Endothelial cell of umbilical vein (primary cell): ENCODE measurements around the gene TMEM161A. TPM values are rescaled to one million over a fixed set of nuclear protein-coding genes. Genes with fewer than 3 reads are reported as not detected.

Experiments used
- BruUV-seq: library from RNA; stranded (reverse); fragments of 400-500 nt; replicated peaks from 2 replicates; lab custom pipeline; 2021; lab: Mats Ljungman, UMichigan
- CTCF ChIA-PET: fragments of 300-600, 350-600 bp; sonication (Branson Sonifier 250); formaldehyde crosslinking; loops from one replicate; lab custom pipeline; 2021; ENCODE audit warnings: antibody characterized with exemption, inconsistent platforms; lab: Charles Lee
- POLR2A ChIA-PET: fragments of 300-600, 350-600 bp; sonication (Branson Sonifier 250); formaldehyde crosslinking; loops from one replicate; lab custom pipeline; 2021; ENCODE audit warnings: antibody characterized with exemption, inconsistent platforms; lab: Charles Lee
- DNase-seq: peaks from one replicate; pipeline ENCODE4 v3.0.0-alpha.2; 2011; ENCODE audit warnings: low read depth, low spot score
- FAIRE-seq: peaks from 2 replicates; lab custom pipeline; 2011; peaks lifted over from hg19 to GRCh38; lab: Jason Lieb, UNC
- H2AFZ ChIP-seq: 2 replicates; pipeline ENCODE4 v1.6.0; 2012; ENCODE audit warnings: low read depth, low read length, control low read depth, inconsistent platforms
- H3K27ac ChIP-seq: 2 replicates; pipeline ENCODE4 v1.5.1; 2011; ENCODE audit warnings: low read depth, mild to moderate bottlenecking, control low read depth, low read length, moderate library complexity; ENCODE audit not compliant: insufficient read depth
- H3K27me3 ChIP-seq, 2 experiments: 2 replicates each; pipeline versions ENCODE4 v1.6.0 to v1.6.1; 2011; ENCODE audit warnings: low read length in 2 of 2, mixed read lengths in 1 of 2; ENCODE audit not compliant: control insufficient read depth in 2 of 2, insufficient read depth in 2 of 2
- H3K36me3 ChIP-seq, 2 experiments: 2 replicates in 1 of 2; 3 replicates in 1 of 2; pipeline ENCODE4 v1.5.1; 2011; ENCODE audit warnings: low read length in 2 of 2, mild to moderate bottlenecking in 1 of 2, moderate library complexity in 1 of 2; ENCODE audit not compliant: control insufficient read depth in 2 of 2, insufficient read depth in 2 of 2; ENCODE audit errors: extremely low read depth in 1 of 2
- H3K4me1 ChIP-seq: 3 replicates; pipeline ENCODE4 v1.5.1; 2011; ENCODE audit warnings: mild to moderate bottlenecking, low read length; ENCODE audit not compliant: control insufficient read depth, insufficient read depth; ENCODE audit errors: extremely low read depth
- H3K4me2 ChIP-seq: 2 replicates; pipeline ENCODE4 v1.6.1; 2011; ENCODE audit warnings: low read length, control low read depth, mixed read lengths; ENCODE audit not compliant: insufficient read depth
- H3K4me3 ChIP-seq, 3 experiments: fragments of 200-600 bp in 1 of 3; sonication (generic), shearing (Covaris generic) in 1 of 3; replicated peaks in 1 of 3; 2 replicates each; pipeline ENCODE4 v1.5.1; 2011 to 2016; ENCODE audit warnings: control low read depth in 3 of 3, low read length in 3 of 3, mild to moderate bottlenecking in 2 of 3, inconsistent platforms in 1 of 3, low read depth in 1 of 3, moderate library complexity in 1 of 3; ENCODE audit not compliant: insufficient read depth in 1 of 3
- H3K79me2 ChIP-seq: 2 replicates; pipeline ENCODE4 v1.6.0; 2012; ENCODE audit warnings: low read length, inconsistent platforms; ENCODE audit not compliant: control insufficient read depth, insufficient read depth
- H3K9ac ChIP-seq: replicated peaks from 2 replicates; pipeline ENCODE3; 2011; ENCODE audit warnings: low read length, control low read depth; ENCODE audit not compliant: insufficient read depth; ENCODE audit errors: extremely low read depth
- H3K9me1 ChIP-seq: replicated peaks from 3 replicates; pipeline ENCODE4 v1.6.0; 2011; ENCODE audit warnings: mild to moderate bottlenecking, low read length; ENCODE audit not compliant: control insufficient read depth, insufficient read depth; ENCODE audit errors: extremely low read depth
- H3K9me3 ChIP-seq: replicated peaks from 2 replicates; pipeline ENCODE4 v1.5.1; 2012; ENCODE audit warnings: low read length, inconsistent platforms; ENCODE audit not compliant: control insufficient read depth, insufficient read depth
- H4K20me1 ChIP-seq: replicated peaks from 2 replicates; pipeline ENCODE3; 2011; ENCODE audit warnings: mild to moderate bottlenecking, low read length; ENCODE audit not compliant: control insufficient read depth, insufficient read depth; ENCODE audit errors: extremely low read depth
- EZH2 ChIP-seq: IDR thresholded peaks from 2 replicates; pipeline ENCODE4 v1.6.1; 2012; ENCODE audit warnings: borderline replicate concordance, low read depth, mild to moderate bottlenecking, moderate library complexity, low read length, inconsistent platforms; ENCODE audit not compliant: severe bottlenecking
- FOS ChIP-seq: IDR thresholded peaks from 2 replicates; pipeline ENCODE4 v1.6.1; 2011; ENCODE audit warnings: mild to moderate bottlenecking, low read length, moderate library complexity, borderline replicate concordance; ENCODE audit not compliant: insufficient read depth
- GATA2 ChIP-seq: IDR thresholded peaks from 2 replicates; pipeline ENCODE4 v1.7.0; 2011; ENCODE audit warnings: low read depth, mild to moderate bottlenecking, moderate library complexity, mixed read lengths, low read length; ENCODE audit not compliant: insufficient read length, insufficient read depth
- JUN ChIP-seq: IDR thresholded peaks from 2 replicates; pipeline ENCODE4 v1.6.1; 2011; ENCODE audit warnings: borderline replicate concordance, low read depth; ENCODE audit not compliant: insufficient read length, insufficient read depth
- MAX ChIP-seq: IDR thresholded peaks from 2 replicates; pipeline ENCODE4 v1.6.1; 2011; ENCODE audit not compliant: insufficient read depth, insufficient read length
- MYC ChIP-seq: IDR thresholded peaks from one replicate; pipeline ENCODE4 v1.6.1; 2011; ENCODE audit warnings: mild to moderate bottlenecking, low read depth, low read length
- POLR2A ChIP-seq: IDR thresholded peaks from 2 replicates; pipeline ENCODE4 v1.6.1; 2012; ENCODE audit warnings: low read depth, mild to moderate bottlenecking, control low read depth, low read length
- POLR2AphosphoS5 ChIP-seq: IDR thresholded peaks from 2 replicates; pipeline ENCODE4 v1.6.1; 2012; ENCODE audit warnings: low read depth, mild to moderate bottlenecking, control low read depth, low read length, moderate library complexity; ENCODE audit not compliant: insufficient read depth
- dilution Hi-C: fragments of 300-500 bp; cut with MboI; formaldehyde crosslinking; loops from one replicate; pipeline ENCODE4 v1.15.0; 2019; ENCODE audit warnings: low sequenced_read_pairs; ENCODE audit not compliant: extremely low pct_ligation_motif_present
- intact Hi-C: fragments of 100-400 bp; cut with micrococcal nuclease; formaldehyde crosslinking; loops from one replicate; pipeline ENCODE4 v1.10.0; 2022
- polyA plus RNA-seq, 4 experiments: library from polyadenylated mRNA; depleted of rRNA in 3 of 4; stranded (reverse) in 3 of 4; unstranded in 1 of 4; fragments of >200 nt; gene quantifications; 2 replicates each; pipeline versions ENCODE4 v1.2.1 to v1.2.3, GENCODE V29; 2011 to 2012; ENCODE audit warnings: missing spikeins in 1 of 4
- total RNA-seq: library from RNA; stranded (reverse); gene quantifications from 2 replicates; pipeline ENCODE4 v1.2.3, GENCODE V29; 2021
- TF ChIP-seq, protein P1 (sequence below), 2 donors: IDR thresholded peaks; 1 replicate in 1 of 2; 2 replicates in 1 of 2; pipeline ENCODE4 v1.5.1; 2011; ENCODE audit warnings: low read length in 2 of 2, mild to moderate bottlenecking in 2 of 2, moderate library complexity in 2 of 2, control low read depth in 1 of 2, inconsistent platforms in 1 of 2, low read depth in 1 of 2; ENCODE audit not compliant: insufficient read depth in 1 of 2; ENCODE audit errors: extremely low read depth in 1 of 2

The TMEM161A gene
- total and polyA plus RNA-seq, 2 donors (not counting 3 experiments of a cell fraction or from before 2014, with no cell fraction given): 24.1 to 54.9 TPM

GRCh38 chr19:19140476-19140875, 2.2 kb upstream of the TMEM161A start:
- Histone ChIP-seq H3K79me2 (no peaks in the 10 kb centered on the region), H3K4me2 (no peak overlapping the region), H3K9me3 (no peaks in the 10 kb centered on the region), H3K9ac (no peak overlapping the region), H4K20me1 (no peaks in the 10 kb centered on the region), H3K9me1 (no peaks in the 10 kb centered on the region), H3K4me3 (no peak overlapping the region), H2AFZ (no peak overlapping the region), H3K27ac (no peak overlapping the region), H3K36me3 (no peaks in the 10 kb centered on the region), H3K27me3 (no peaks in the 10 kb centered on the region), H3K4me1 (peaks cover 8% of the 10 kb centered on the region)
- dilution Hi-C loops: no loop called here
- no peak for TF ChIP-seq MAX
- no peak for TF ChIP-seq GATA2
- TF ChIP-seq JUN: no peak
- TF ChIP-seq, protein P1, sequence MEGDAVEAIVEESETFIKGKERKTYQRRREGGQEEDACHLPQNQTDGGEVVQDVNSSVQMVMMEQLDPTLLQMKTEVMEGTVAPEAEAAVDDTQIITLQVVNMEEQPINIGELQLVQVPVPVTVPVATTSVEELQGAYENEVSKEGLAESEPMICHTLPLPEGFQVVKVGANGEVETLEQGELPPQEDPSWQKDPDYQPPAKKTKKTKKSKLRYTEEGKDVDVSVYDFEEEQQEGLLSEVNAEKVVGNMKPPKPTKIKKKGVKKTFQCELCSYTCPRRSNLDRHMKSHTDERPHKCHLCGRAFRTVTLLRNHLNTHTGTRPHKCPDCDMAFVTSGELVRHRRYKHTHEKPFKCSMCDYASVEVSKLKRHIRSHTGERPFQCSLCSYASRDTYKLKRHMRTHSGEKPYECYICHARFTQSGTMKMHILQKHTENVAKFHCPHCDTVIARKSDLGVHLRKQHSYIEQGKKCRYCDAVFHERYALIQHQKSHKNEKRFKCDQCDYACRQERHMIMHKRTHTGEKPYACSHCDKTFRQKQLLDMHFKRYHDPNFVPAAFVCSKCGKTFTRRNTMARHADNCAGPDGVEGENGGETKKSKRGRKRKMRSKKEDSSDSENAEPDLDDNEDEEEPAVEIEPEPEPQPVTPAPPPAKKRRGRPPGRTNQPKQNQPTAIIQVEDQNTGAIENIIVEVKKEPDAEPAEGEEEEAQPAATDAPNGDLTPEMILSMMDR (IDR thresholded peaks at IDR 0.05; ENCODE audit: extremely low read depth in 1 of 2, insufficient read depth in 1 of 2, low read depth in 1 of 2, low read length in 2 of 2): no peak
- TF ChIP-seq POLR2A: no peak
- no peak for TF ChIP-seq MYC
- no peak for TF ChIP-seq POLR2AphosphoS5
- no peak for TF ChIP-seq FOS
- TF ChIP-seq EZH2: no peak
- ChIA-PET CTCF (interaction anchor here (0.8 to 3.7 kb wide), 7 partner anchors 18 to 88 kb away, joined by 3 to 14 read pairs (median 4); no protein-coding TSS in a partner anchor), POLR2A (no interaction called here)
- DNase-seq: no peak
- no peak for FAIRE-seq
- BruUV-seq: no TSS peak
- intact Hi-C loops: no loop called here
